GM10248 (cell line): ENCODE data around the gene GMPR2.

Experiments
- CTCF ChIA-PET: fragments of 300-600 bp; sonication (Branson Sonifier 250); formaldehyde crosslinking; extraction: SDS; loops from one replicate; lab custom pipeline; 2021; ENCODE audit warnings: antibody characterized with exemption; lab: Yijun Ruan, JAX
- POLR2A ChIA-PET: fragments of 350-650 bp; sonication (Branson Sonifier 250); formaldehyde crosslinking; extraction: SDS; loops from one replicate; lab custom pipeline; 2020; ENCODE audit warnings: antibody characterized with exemption; lab: Yijun Ruan, JAX
- DNase-seq: peaks from one replicate; pipeline ENCODE4 v3.0.0; 2012; ENCODE audit errors: extremely low spot score
- TF ChIP-seq, protein P1 (sequence below): IDR thresholded peaks from 2 replicates; pipeline ENCODE4 v1.5.1; 2012; ENCODE audit warnings: mild to moderate bottlenecking, low read depth; ENCODE audit errors: extremely low read depth, missing control alignments, control extremely low read depth

The GMPR2 gene

DNA sequence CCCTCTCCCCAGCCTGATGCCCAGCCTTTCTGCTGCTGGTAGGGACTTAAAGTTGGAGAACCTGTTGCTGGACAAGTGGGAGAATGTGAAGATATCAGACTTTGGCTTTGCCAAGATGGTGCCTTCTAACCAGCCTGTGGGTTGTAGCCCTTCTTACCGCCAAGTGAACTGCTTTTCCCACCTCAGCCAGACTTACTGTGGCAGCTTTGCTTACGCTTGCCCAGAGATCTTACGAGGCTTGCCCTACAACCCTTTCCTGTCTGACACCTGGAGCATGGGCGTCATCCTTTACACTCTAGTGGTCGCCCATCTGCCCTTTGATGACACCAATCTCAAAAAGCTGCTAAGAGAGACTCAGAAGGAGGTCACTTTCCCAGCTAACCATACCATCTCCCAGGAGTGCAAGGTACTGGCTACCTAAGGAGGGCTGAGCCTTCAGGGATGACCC is 25.6 kb upstream of the GMPR2 start:
- ChIA-PET POLR2A (interaction anchor here (0.7 to 1.4 kb wide), 2 partner anchors 12 to 64 kb away, joined by 3 to 5 read pairs; partner anchors contain the start of genes RABGGTA and TM9SF1), CTCF (interaction anchor here (0.9 to 2.4 kb wide), 4 partner anchors 8 to 69 kb away, joined by 3 to 17 read pairs (median 4); partner anchors contain the start of genes IRF9, MDP1 and TM9SF1)
- no peak for DNase-seq
- TF ChIP-seq, protein P1, sequence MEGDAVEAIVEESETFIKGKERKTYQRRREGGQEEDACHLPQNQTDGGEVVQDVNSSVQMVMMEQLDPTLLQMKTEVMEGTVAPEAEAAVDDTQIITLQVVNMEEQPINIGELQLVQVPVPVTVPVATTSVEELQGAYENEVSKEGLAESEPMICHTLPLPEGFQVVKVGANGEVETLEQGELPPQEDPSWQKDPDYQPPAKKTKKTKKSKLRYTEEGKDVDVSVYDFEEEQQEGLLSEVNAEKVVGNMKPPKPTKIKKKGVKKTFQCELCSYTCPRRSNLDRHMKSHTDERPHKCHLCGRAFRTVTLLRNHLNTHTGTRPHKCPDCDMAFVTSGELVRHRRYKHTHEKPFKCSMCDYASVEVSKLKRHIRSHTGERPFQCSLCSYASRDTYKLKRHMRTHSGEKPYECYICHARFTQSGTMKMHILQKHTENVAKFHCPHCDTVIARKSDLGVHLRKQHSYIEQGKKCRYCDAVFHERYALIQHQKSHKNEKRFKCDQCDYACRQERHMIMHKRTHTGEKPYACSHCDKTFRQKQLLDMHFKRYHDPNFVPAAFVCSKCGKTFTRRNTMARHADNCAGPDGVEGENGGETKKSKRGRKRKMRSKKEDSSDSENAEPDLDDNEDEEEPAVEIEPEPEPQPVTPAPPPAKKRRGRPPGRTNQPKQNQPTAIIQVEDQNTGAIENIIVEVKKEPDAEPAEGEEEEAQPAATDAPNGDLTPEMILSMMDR: no peak

DNA sequence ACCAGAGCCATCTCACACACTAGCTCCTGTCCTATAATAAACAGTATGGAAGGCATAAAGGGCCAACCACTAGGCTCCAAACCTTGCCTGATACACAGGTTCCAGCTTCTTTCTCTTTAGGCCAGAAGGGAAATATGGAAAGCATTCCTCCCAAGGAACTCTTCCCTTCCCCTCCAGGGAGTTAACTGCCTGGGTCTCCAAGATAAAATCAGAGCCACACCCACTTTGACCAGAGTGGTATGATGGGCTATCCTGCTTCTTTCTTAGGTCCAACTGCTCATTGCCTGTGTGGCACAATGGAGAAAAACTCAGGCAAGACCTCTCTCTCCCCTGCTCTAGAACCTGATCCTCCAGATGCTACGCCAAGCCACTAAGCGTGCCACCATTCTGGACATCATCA is 25.1 kb upstream of the GMPR2 start:
- DNase-seq: no peak
- CTCF ChIA-PET: interaction anchor here (0.6 to 2.4 kb wide), 4 partner anchors 8 to 46 kb away, joined by 3 to 17 read pairs (median 4); partner anchors contain the start of genes IRF9, MDP1 and TM9SF1
- POLR2A ChIA-PET: interaction anchor here (0.6 to 0.7 kb wide), 2 partner anchors 64 to 136 kb away, joined by 3 read pairs; partner anchors contain the start of genes CPNE6 and RABGGTA
- TF ChIP-seq, protein P1: no peak

DNA sequence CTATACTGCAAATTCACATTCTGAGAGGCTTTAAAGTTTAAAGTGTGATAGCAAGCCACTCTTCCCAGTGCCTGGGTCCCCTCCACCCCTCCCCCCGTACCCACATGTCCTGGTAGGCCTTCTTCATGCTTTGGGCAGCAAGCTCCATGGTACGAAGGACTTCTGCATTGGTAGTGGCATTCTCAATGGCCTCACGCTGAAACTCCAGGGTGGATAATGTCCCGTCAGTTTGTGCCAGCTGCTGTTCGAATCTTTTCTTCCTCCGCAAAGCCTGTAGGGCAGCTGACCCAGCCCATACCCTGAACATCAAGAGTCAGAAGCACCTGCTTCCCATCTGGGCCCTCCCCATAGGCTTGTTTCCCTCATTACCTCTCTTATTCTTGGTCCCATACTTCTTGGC is 21.4 kb upstream of the GMPR2 start:
- CTCF ChIA-PET: interaction anchor here (1.0 to 5.2 kb wide), 9 partner anchors 9 to 220 kb away, joined by 3 to 42 read pairs (median 4); partner anchors contain the start of genes CIDEB, IRF9, LTB4R2 and TINF2
- no peak for DNase-seq
- POLR2A ChIA-PET: no interaction called here
- TF ChIP-seq, protein P1: no peak

DNA sequence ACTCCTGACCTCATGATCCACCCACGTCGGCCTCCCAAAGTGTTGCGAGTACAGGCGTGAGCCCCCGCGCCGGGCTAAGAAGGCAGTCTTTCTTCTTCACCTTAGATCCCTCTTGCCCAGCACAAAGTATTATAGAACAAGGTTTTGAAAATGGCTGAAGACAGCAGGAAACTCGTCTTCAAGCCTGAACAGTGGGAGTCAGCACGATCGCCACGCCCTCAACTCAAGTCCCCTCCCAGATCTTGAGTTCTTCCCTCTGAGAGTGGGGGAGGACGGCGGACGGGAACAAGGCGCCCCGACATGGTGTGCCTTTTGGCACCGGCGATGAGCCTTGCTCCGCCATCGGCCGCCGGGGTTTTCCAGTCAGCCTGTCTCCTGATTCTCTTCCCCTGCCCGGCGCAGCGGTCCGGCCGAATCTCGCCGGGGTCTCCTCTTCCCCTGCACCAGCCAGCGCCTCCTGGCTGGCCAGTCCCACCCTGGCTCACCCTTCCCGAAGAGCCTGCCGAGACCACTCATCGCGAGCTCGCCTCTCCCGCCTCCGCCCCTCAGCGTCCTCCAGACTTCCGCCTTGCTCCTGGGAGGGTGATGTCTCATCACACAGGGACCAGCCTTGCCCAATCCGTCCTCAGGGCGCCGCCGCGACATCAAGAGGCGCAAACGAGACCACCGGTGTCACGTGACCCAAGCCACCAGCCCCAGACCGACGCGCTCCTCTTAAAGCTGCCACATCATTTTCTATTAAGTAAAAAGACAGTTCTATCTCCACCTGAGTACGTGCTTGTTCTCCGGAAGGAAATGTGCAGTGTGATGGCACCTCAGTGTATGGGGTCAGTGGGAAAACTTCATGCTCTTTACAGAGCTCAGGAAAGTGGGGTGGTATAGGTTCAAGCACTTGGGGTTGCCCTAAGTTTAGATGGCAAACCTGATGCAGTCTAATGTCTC is 19.5 kb upstream of the GMPR2 start, which contains the start of gene CHMP4A:
Gene CHMP4A, minus strand, starts transcription at position 565 of the 942 bp plus-strand sequence. Its CDS starts 49 bp downstream, at position 516.
- DNase-seq: peak; percentile 97
- TF ChIP-seq, protein P1: peak; percentile 8
- CTCF ChIA-PET: interaction anchor here (0.7 to 5.2 kb wide), 15 partner anchors 9 to 218 kb away, joined by 3 to 42 read pairs (median 5); partner anchors contain the start of genes CIDEB, IRF9, PSME1 and RABGGTA
- POLR2A ChIA-PET: interaction anchor here (0.6 to 2.0 kb wide), 9 partner anchors 17 to 216 kb away, joined by 3 to 14 read pairs (median 3); partner anchors contain the start of genes CBLN3, EMC9, IRF9 and KHNYN

DNA sequence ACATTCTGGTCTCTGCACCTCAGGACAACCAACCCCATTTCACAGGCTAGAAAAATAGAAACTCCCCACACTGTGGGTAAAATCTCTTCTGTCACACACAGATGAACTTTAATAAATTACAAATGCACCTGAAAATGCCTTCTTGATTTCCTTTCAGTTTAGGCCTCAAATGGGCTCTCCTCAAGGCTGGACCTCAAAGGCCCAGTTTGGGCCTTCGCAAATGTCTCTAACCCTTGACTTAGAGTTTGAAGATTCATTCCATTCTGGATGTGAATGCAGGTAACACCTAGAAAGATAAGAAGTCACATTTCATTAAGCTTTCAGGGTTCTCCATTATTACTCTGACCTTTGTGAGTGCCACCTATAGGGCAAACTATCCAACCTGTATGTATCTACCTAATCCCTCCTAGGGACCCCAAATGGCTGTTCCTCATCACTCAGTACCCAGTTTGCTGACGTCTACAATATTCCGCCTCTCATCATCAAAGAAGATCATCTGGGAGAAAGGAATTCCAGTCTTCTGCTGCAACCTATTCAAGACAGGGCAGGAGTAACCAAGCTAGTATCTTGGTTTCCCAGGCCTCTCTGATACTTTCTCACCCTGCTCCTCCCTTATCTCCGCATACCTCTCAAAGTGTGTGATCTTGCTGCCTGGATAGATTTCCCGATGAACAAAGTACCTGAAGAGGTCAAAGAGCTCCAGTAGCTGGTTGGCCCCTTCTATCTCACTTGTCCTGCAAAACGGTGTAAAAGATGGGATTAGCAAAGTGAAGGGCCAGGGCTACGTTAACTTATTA is 18.7 kb upstream of the GMPR2 start:
- no peak for DNase-seq
- ChIA-PET POLR2A (interaction anchor here (0.6 to 2.0 kb wide), 11 partner anchors 15 to 216 kb away, joined by 3 to 14 read pairs (median 4); partner anchors contain the start of genes CBLN3, EMC9, IRF9 and KHNYN), CTCF (interaction anchor here (0.7 to 5.2 kb wide), 19 partner anchors 8 to 123 kb away, joined by 3 to 42 read pairs (median 5); partner anchors contain the start of genes CIDEB, DHRS1, IRF9 and NOP9)
- TF ChIP-seq, protein P1: no peak
